GM18520 (cell line): ENCODE results near the gene SULT1B1.
"Not testable (repeated sequence)": the region's sequence is repeated elsewhere in the genome, so short reads cannot be mapped to it uniquely, and the experiment has no call there.

Source experiments
- ATAC-seq: cut with Tn5 transposase; IDR thresholded peaks from one replicate; pipeline ENCODE4 v1.9.1; 2021; ENCODE audit not compliant: unreplicated experiment

SULT1B1 gene

GRCh38 chr4:69760455-69760854, at the start of gene SULT1B1:
TSS of gene SULT1B1 (minus strand) at chr4:69760620. CDS start at chr4:69755217, 5,403 bp downstream.
- ATAC-seq: no peak

- no peak for ATAC-seq
Observed at GRCh38 chr4:69800599-69800998, 40.2 kb upstream of the SULT1B1 start.

GRCh38 chr4:69799337-69799736, 38.9 kb upstream of the SULT1B1 start:
- no peak for ATAC-seq

GRCh38 chr4:69793732-69794131, 33.3 kb upstream of the SULT1B1 start:
- ATAC-seq: no peak

GRCh38 chr4:69787879-69788278, 27.5 kb upstream of the SULT1B1 start:
- no peak for ATAC-seq

GRCh38 chr4:69786547-69786946, 26.1 kb upstream of the SULT1B1 start:
- no peak for ATAC-seq

- ATAC-seq: no peak
Observed at GRCh38 chr4:69785211-69785831, 24.9 kb upstream of the SULT1B1 start.

- no peak for ATAC-seq
Observed at GRCh38 chr4:69782651-69783310, 22.4 kb upstream of the SULT1B1 start.

GRCh38 chr4:69781458-69782418, 21.3 kb upstream of the SULT1B1 start:
- no peak for ATAC-seq

GRCh38 chr4:69780141-69780540, 19.7 kb upstream of the SULT1B1 start:
- no peak for ATAC-seq

GRCh38 chr4:69776696-69777095, 16.3 kb upstream of the SULT1B1 start:
- no peak for ATAC-seq

- ATAC-seq: no peak
Observed at GRCh38 chr4:69775321-69775867, 15.0 kb upstream of the SULT1B1 start.

- no peak for ATAC-seq
Observed at GRCh38 chr4:69773484-69773883, 13.1 kb upstream of the SULT1B1 start.

- ATAC-seq: not testable (repeated sequence)
Observed at GRCh38 chr4:69768554-69768953, 8.1 kb upstream of the SULT1B1 start.

GRCh38 chr4:69765751-69766150, 5.3 kb upstream of the SULT1B1 start:
- no peak for ATAC-seq

- no peak for ATAC-seq
Observed at GRCh38 chr4:69764311-69764710, 3.9 kb upstream of the SULT1B1 start.

GRCh38 chr4:69763233-69763632, 2.8 kb upstream of the SULT1B1 start:
- no peak for ATAC-seq

GRCh38 chr4:69759189-69759604, 1.2 kb downstream of the SULT1B1 start:
- ATAC-seq: no peak

- no peak for ATAC-seq
Observed at GRCh38 chr4:69757464-69757863, 3.0 kb downstream of the SULT1B1 start.

- ATAC-seq: no peak
Observed at GRCh38 chr4:69754926-69755580, 5.4 kb downstream of the SULT1B1 start.

- no peak for ATAC-seq
Observed at GRCh38 chr4:69753686-69754085, 6.7 kb downstream of the SULT1B1 start.
